ENCODE measurements around the gene ASB5.

DNA sequence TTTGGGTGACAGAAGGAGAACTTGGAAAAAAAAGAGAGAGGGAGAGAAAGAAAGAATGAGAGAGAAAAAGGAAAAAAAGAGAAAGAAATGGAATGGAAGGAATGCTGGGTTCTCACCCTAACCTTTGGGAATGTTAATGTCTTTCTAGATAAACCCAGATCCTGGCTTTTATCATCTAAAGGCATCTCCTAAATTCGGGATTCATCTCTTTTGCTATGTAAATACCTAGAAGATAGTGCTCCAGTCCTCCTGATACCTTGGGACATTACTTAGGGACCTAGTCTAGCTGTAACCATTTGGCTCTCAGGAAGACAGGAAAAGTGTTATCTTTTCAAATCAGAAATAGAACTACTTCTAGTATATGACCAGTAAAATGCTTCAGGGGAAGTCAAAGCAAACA, 34.9 kb upstream of the ASB5 start:
- TF ChIP-seq CTCF (IDR thresholded peaks at IDR 0.05; ENCODE audit: low read length), result no peak
- no peak for TF ChIP-seq EZH2 (IDR thresholded peaks at IDR 0.05; ENCODE audit: borderline replicate concordance, low read length)
